Activated naive CD4-positive, alpha-beta T cell treated with anti-CD3 and anti-CD28 coated beads, Interleukin-2, amount 50 U/mL, for 72 hours (primary cell): Measurements from ENCODE around the gene ABHD16B. TPM values are rescaled to one million over a fixed set of nuclear protein-coding genes. Genes with fewer than 3 reads are reported as not detected.
"Not testable (repeated sequence)": the region's sequence is repeated elsewhere in the genome, so short reads cannot be mapped to it uniquely, and the experiment has no call there.

Experiments
- ATAC-seq, 2 donors: fragments of 150-1000 bp; cut with Tn5 transposase; 2 replicates each; pipeline ENCODE4 v1.10.0; 2021; ENCODE audit warnings: mild to moderate bottlenecking in 2 of 2, moderate library complexity in 2 of 2
- DNase-seq, 2 donors: peaks; one replicate each; pipeline ENCODE4 v3.0.0; 2021 to 2022; ENCODE audit warnings: low spot score in 2 of 2
- H3K27ac Mint-ChIP-seq, 2 donors: one replicate each; pipeline ENCODE4 v1.8.0; 2022; ENCODE audit warnings: mild to moderate bottlenecking in 2 of 2, mixed read lengths in 2 of 2
- H3K36me3 Mint-ChIP-seq, 2 donors: one replicate each; pipeline ENCODE4 v1.8.0; 2022; ENCODE audit warnings: mixed read lengths in 2 of 2
- H3K9me3 Mint-ChIP-seq, 2 donors: one replicate each; pipeline ENCODE4 v1.8.0; 2022; ENCODE audit warnings: mixed read lengths in 2 of 2
- total RNA-seq, 2 donors: library from RNA; stranded (reverse); gene quantifications; one replicate each; pipeline ENCODE4 v1.2.3, GENCODE V29; 2022

The ABHD16B gene
- total RNA-seq, 2 donors from 2014 or later: not detected

GRCh38 chr20:63861981-63862901 is 943 bp downstream of the ABHD16B start:
- H3K27ac Mint-ChIP-seq: no peak overlapping the region
- no peak for ATAC-seq
- H3K9me3 Mint-ChIP-seq: no peaks in the 10 kb centered on the region
- DNase-seq: no peak
- H3K36me3 Mint-ChIP-seq: peaks cover 20 to 23% of the 10 kb centered on the region in 2 donors

GRCh38 chr20:63863021-63863797 is 1.9 kb downstream of the ABHD16B start:
- Mint-ChIP-seq H3K27ac (peak overlapping the region; percentile 93 to 95), H3K9me3 (no peaks in the 10 kb centered on the region), H3K36me3 (peaks cover 20 to 23% of the 10 kb centered on the region in 2 donors)
- ATAC-seq (no peak), DNase-seq (no peak)

- H3K27ac Mint-ChIP-seq: peak overlapping the region; percentile 93 to 95
- peak; percentile 70 to 79 for ATAC-seq
- peak; percentile 74 to 90 for DNase-seq
- peaks cover 20 to 23% of the 10 kb centered on the region in 2 donors for H3K36me3 Mint-ChIP-seq
- no peaks in the 10 kb centered on the region for H3K9me3 Mint-ChIP-seq
Measured at GRCh38 chr20:63863798-63864544, 2.7 kb downstream of the ABHD16B start.

- Mint-ChIP-seq H3K27ac (peak overlapping the region; percentile 93 to 95), H3K36me3 (peaks cover 25 to 28% of the 10 kb centered on the region in 2 donors), H3K9me3 (no peaks in the 10 kb centered on the region)
- ATAC-seq (peak in 1 of 2 donors; percentile 5), DNase-seq (no peak)
Measured at GRCh38 chr20:63864545-63864977, 3.3 kb downstream of the ABHD16B start.

- DNase-seq: peak; percentile 95 to 97
- no peaks in the 10 kb centered on the region for H3K9me3 Mint-ChIP-seq
- H3K27ac Mint-ChIP-seq: peak within 1 kb of the TSS; percentile 93 to 95
- ATAC-seq: peak; percentile 86 to 90
- peaks cover 26 to 28% of the 10 kb centered on the region in 2 donors for H3K36me3 Mint-ChIP-seq
Measured at GRCh38 chr20:63864978-63865640, 3.8 kb downstream of the ABHD16B start, which contains the start of gene TPD52L2. TPD52L2 (plus strand) TSS chr20:63865270; CDS start chr20:63865366, 96 bp downstream.

GRCh38 chr20:63867042-63867441 is 5.7 kb downstream of the ABHD16B start:
- not testable (repeated sequence) for ATAC-seq, DNase-seq, H3K9me3 Mint-ChIP-seq
- H3K27ac Mint-ChIP-seq: peak overlapping the region; percentile 55 to 93
- H3K36me3 Mint-ChIP-seq: peaks cover 26 to 35% of the 10 kb centered on the region in 2 donors

- DNase-seq (no peak), ATAC-seq (no peak)
- H3K36me3 Mint-ChIP-seq: peaks cover 23 to 36% of the 10 kb centered on the region in 2 donors
- H3K9me3 Mint-ChIP-seq: no peaks in the 10 kb centered on the region
- H3K27ac Mint-ChIP-seq: no peak overlapping the region
Measured at GRCh38 chr20:63868264-63868663, 7.0 kb downstream of the ABHD16B start.

GRCh38 chr20:63873477-63873971 is 12.2 kb downstream of the ABHD16B start:
- H3K9me3 Mint-ChIP-seq: no peaks in the 10 kb centered on the region
- DNase-seq: peak in 1 of 2 donors; percentile 43
- peak overlapping the region; percentile 56 to 84 for H3K27ac Mint-ChIP-seq
- H3K36me3 Mint-ChIP-seq: peaks cover 20 to 33% of the 10 kb centered on the region in 2 donors
- ATAC-seq: peak; percentile 98 to 99

GRCh38 chr20:63874241-63874640 is 12.9 kb downstream of the ABHD16B start:
- peaks cover 19 to 31% of the 10 kb centered on the region in 2 donors for H3K36me3 Mint-ChIP-seq
- not testable (repeated sequence) for H3K27ac Mint-ChIP-seq, ATAC-seq, H3K9me3 Mint-ChIP-seq, DNase-seq

- ATAC-seq (no peak), DNase-seq (no peak)
- H3K36me3 Mint-ChIP-seq: peaks cover 14 to 26% of the 10 kb centered on the region in 2 donors
- H3K27ac Mint-ChIP-seq: peak overlapping the region in 1 of 2 donors; percentile 75
- H3K9me3 Mint-ChIP-seq: no peaks in the 10 kb centered on the region
Measured at GRCh38 chr20:63876489-63877036, 15.3 kb downstream of the ABHD16B start.

- Mint-ChIP-seq H3K27ac (no peak overlapping the region), H3K36me3 (peaks cover 14 to 17% of the 10 kb centered on the region in 2 donors), H3K9me3 (no peaks in the 10 kb centered on the region)
- no peak for ATAC-seq
- DNase-seq: no peak
Measured at GRCh38 chr20:63877755-63878470, 16.6 kb downstream of the ABHD16B start.

GRCh38 chr20:63878899-63879663 is 17.8 kb downstream of the ABHD16B start:
- Mint-ChIP-seq H3K36me3 (peaks cover 8 to 11% of the 10 kb centered on the region in 2 donors), H3K9me3 (no peaks in the 10 kb centered on the region), H3K27ac (no peak overlapping the region)
- no peak for ATAC-seq
- no peak for DNase-seq

GRCh38 chr20:63880901-63881300 is 19.6 kb downstream of the ABHD16B start:
- H3K36me3 Mint-ChIP-seq, DNase-seq, H3K9me3 Mint-ChIP-seq, ATAC-seq: not testable (repeated sequence)
- H3K27ac Mint-ChIP-seq: peak overlapping the region in 1 of 2 donors; percentile 14
